HepG2 (cell line): ENCODE results near the gene PHYH. TPM values are rescaled to one million over a fixed set of nuclear protein-coding genes. Genes with fewer than 3 reads are reported as not detected.

Experiments
- ATF7-NPFF ChIP-seq: sonication (generic); formaldehyde crosslinking; IDR thresholded peaks from 2 replicates; pipeline ENCODE4 v1.8.1; 2023; ENCODE audit warnings: mild to moderate bottlenecking, low read depth, missing genetic modification reagents, moderate library complexity
- DMAP1 ChIP-seq: IDR thresholded peaks from 2 replicates; pipeline ENCODE4 v1.6.1; 2016
- FUBP1 ChIP-seq: sonication (generic); formaldehyde crosslinking; IDR thresholded peaks from 2 replicates; pipeline ENCODE4 v1.5.1; 2020; ENCODE audit warnings: missing genetic modification reagents, mild to moderate bottlenecking, borderline replicate concordance
- JARID2 ChIP-seq: sonication (generic); formaldehyde crosslinking; IDR thresholded peaks from 2 replicates; pipeline ENCODE4 v1.8.1; 2023; ENCODE audit warnings: missing genetic modification reagents, inconsistent platforms; ENCODE audit not compliant: insufficient replicate concordance
- MXI1 ChIP-seq: IDR thresholded peaks from 3 replicates; pipeline ENCODE4 v1.6.1; 2012; ENCODE audit warnings: low read depth, low read length, inconsistent platforms, borderline replicate concordance
- NKX3-1 ChIP-seq: sonication (generic); formaldehyde crosslinking; IDR thresholded peaks from 2 replicates; pipeline ENCODE4 v1.5.0; 2020; ENCODE audit warnings: missing genetic modification reagents
- NR2C2 ChIP-seq: sonication (generic); formaldehyde crosslinking; IDR thresholded peaks from 2 replicates; pipeline ENCODE4 v1.4.0; 2020; ENCODE audit warnings: missing genetic modification reagents, mild to moderate bottlenecking, moderate library complexity, borderline replicate concordance
- YEATS4 ChIP-seq: sonication (generic); formaldehyde crosslinking; IDR thresholded peaks from 2 replicates; pipeline ENCODE4 v1.4.0; 2020; ENCODE audit warnings: missing genetic modification reagents, borderline replicate concordance
- YY1 ChIP-seq: IDR thresholded peaks from 2 replicates; pipeline ENCODE4 v1.6.1; 2011; ENCODE audit warnings: low read length, low read depth, moderate library complexity, mild to moderate bottlenecking; ENCODE audit not compliant: insufficient read depth, insufficient replicate concordance
- ZBTB7B ChIP-seq: sonication (generic); formaldehyde crosslinking; IDR thresholded peaks from 2 replicates; pipeline ENCODE4 v1.4.0; 2020; ENCODE audit warnings: missing genetic modification reagents
- ZNF138 ChIP-seq: sonication (generic); formaldehyde crosslinking; IDR thresholded peaks from 2 replicates; pipeline ENCODE4 v1.5.0; 2020; ENCODE audit warnings: mild to moderate bottlenecking, low read depth, missing genetic modification reagents
- ZNF607 ChIP-seq: sonication (generic); formaldehyde crosslinking; IDR thresholded peaks from 2 replicates; pipeline ENCODE4 v1.5.1; 2020; ENCODE audit warnings: missing genetic modification reagents, mild to moderate bottlenecking, borderline replicate concordance
- ZNF782 ChIP-seq: sonication (generic); formaldehyde crosslinking; IDR thresholded peaks from 2 replicates; pipeline ENCODE4 v1.4.0; 2020; ENCODE audit warnings: missing genetic modification reagents, mild to moderate bottlenecking, borderline replicate concordance
- ZSCAN12 ChIP-seq: sonication (generic); formaldehyde crosslinking; IDR thresholded peaks from 2 replicates; pipeline ENCODE4 v1.9.0; 2021; ENCODE audit warnings: mild to moderate bottlenecking, missing genetic modification reagents
- polyA plus RNA-seq, 8 experiments: library from polyadenylated mRNA; depleted of rRNA in 3 of 8; stranded (reverse) in 7 of 8; unstranded in 1 of 8; fragments of >200 nt; fragmentation: Illumina TruSeq in 4 of 8; extraction: Trizol in 4 of 8; gene quantifications; 2 replicates each; pipeline versions ENCODE4 v1.2.1 to v1.2.3, GENCODE V29; 2011 to 2016; ENCODE audit warnings: low read depth in 4 of 8, missing spikeins in 1 of 8, mixed read lengths in 1 of 8; ENCODE audit not compliant: insufficient read depth in 1 of 8
- total RNA-seq, 5 experiments: library from RNA; depleted of rRNA; stranded (reverse); fragments of >200 nt; fragmentation: Illumina TruSeq; extraction: Trizol; gene quantifications; 2 replicates each; pipeline ENCODE4 v1.2.3, GENCODE V29; 2016; ENCODE audit warnings: low read depth in 1 of 5
- TF ChIP-seq, protein P1 (sequence below): sonication (generic); formaldehyde crosslinking; IDR thresholded peaks from 2 replicates; pipeline ENCODE4 v1.4.0; 2020; ENCODE audit warnings: missing genetic modification reagents
- TF ChIP-seq, protein P2 (sequence below): sonication (generic); formaldehyde crosslinking; IDR thresholded peaks from 2 replicates; pipeline ENCODE4 v1.4.0; 2020; ENCODE audit warnings: missing genetic modification reagents

Gene PHYH
- total and polyA plus RNA-seq, 2 of the 13 experiments (the other 11 are each of a cell fraction or from before 2014, with no cell fraction given) = 27.2 to 34.5 TPM

DNA sequence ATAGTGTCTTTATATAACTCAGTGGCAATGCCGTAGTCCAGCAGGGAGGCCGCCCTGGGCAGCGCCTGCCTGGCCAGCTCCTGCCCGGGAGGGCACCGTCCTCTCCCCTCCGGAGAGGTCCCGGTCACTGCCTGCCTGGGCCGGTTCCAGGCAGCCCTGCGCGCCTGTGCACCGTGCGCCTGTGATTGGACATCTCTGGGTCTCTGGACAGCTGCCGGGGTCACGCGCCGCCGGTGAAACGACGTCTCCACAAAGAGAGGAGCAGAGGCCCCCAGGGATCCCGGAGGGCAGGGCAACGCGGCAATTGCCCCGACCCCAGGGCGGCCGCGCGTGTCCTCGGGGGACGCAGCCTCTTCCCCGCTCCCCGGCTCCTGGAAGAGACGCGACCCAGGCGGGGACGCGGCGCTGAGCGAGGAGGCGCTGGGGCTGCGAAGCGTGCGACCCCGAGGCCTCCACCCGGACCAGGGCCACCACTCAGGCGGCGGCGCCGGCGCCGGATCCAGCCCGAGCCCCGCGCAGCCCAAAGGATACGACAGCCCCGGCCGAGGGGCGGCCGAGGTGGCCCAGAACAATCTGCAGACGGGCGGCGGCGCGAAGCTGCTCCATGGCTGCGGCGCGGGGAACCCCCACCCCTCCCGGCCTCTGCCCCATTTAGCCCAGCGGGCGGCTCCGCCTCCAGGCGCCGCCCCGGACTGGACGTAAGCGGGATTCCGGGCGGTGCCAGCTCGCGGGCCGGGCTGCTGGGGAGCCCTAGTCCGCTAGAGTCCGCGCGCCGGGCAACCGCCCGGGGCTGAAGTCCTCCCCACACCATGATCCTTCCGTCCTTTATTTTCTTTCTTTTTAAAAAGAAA, at the start of gene PHYH (continued):
- TF ChIP-seq, protein P1, sequence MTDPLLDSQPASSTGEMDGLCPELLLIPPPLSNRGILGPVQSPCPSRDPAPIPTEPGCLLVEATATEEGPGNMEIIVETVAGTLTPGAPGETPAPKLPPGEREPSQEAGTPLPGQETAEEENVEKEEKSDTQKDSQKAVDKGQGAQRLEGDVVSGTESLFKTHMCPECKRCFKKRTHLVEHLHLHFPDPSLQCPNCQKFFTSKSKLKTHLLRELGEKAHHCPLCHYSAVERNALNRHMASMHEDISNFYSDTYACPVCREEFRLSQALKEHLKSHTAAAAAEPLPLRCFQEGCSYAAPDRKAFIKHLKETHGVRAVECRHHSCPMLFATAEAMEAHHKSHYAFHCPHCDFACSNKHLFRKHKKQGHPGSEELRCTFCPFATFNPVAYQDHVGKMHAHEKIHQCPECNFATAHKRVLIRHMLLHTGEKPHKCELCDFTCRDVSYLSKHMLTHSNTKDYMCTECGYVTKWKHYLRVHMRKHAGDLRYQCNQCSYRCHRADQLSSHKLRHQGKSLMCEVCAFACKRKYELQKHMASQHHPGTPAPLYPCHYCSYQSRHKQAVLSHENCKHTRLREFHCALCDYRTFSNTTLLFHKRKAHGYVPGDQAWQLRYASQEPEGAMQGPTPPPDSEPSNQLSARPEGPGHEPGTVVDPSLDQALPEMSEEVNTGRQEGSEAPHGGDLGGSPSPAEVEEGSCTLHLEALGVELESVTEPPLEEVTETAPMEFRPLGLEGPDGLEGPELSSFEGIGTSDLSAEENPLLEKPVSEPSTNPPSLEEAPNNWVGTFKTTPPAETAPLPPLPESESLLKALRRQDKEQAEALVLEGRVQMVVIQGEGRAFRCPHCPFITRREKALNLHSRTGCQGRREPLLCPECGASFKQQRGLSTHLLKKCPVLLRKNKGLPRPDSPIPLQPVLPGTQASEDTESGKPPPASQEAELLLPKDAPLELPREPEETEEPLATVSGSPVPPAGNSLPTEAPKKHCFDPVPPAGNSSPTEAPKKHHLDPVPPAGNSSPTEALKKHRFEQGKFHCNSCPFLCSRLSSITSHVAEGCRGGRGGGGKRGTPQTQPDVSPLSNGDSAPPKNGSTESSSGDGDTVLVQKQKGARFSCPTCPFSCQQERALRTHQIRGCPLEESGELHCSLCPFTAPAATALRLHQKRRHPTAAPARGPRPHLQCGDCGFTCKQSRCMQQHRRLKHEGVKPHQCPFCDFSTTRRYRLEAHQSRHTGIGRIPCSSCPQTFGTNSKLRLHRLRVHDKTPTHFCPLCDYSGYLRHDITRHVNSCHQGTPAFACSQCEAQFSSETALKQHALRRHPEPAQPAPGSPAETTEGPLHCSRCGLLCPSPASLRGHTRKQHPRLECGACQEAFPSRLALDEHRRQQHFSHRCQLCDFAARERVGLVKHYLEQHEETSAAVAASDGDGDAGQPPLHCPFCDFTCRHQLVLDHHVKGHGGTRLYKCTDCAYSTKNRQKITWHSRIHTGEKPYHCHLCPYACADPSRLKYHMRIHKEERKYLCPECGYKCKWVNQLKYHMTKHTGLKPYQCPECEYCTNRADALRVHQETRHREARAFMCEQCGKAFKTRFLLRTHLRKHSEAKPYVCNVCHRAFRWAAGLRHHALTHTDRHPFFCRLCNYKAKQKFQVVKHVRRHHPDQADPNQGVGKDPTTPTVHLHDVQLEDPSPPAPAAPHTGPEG (CRISPR knock-in tag) = peak; percentile 92
- peak; percentile 26 for TF ChIP-seq ZNF607 (CRISPR knock-in tag)
- TF ChIP-seq, protein P2, sequence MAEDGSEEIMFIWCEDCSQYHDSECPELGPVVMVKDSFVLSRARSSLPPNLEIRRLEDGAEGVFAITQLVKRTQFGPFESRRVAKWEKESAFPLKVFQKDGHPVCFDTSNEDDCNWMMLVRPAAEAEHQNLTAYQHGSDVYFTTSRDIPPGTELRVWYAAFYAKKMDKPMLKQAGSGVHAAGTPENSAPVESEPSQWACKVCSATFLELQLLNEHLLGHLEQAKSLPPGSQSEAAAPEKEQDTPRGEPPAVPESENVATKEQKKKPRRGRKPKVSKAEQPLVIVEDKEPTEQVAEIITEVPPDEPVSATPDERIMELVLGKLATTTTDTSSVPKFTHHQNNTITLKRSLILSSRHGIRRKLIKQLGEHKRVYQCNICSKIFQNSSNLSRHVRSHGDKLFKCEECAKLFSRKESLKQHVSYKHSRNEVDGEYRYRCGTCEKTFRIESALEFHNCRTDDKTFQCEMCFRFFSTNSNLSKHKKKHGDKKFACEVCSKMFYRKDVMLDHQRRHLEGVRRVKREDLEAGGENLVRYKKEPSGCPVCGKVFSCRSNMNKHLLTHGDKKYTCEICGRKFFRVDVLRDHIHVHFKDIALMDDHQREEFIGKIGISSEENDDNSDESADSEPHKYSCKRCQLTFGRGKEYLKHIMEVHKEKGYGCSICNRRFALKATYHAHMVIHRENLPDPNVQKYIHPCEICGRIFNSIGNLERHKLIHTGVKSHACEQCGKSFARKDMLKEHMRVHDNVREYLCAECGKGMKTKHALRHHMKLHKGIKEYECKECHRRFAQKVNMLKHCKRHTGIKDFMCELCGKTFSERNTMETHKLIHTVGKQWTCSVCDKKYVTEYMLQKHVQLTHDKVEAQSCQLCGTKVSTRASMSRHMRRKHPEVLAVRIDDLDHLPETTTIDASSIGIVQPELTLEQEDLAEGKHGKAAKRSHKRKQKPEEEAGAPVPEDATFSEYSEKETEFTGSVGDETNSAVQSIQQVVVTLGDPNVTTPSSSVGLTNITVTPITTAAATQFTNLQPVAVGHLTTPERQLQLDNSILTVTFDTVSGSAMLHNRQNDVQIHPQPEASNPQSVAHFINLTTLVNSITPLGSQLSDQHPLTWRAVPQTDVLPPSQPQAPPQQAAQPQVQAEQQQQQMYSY (CRISPR knock-in tag) = peak; percentile 43; the same call in 1 of the 2 replicates
- 0 out of 2 replicates have a peak, but pooled peaks have one; percentile 64 for TF ChIP-seq ZSCAN12 (CRISPR knock-in tag)
- TF ChIP-seq FUBP1 (CRISPR knock-in tag) = no peak
- peak; percentile 52; the same call in 1 of the 2 replicates for TF ChIP-seq ZBTB7B (CRISPR knock-in tag)
- peak; percentile 84 for TF ChIP-seq NR2C2 (CRISPR knock-in tag)
- TF ChIP-seq MXI1 = peak; percentile 39; the same call in 1 of the 3 replicates
- TF ChIP-seq YEATS4 = peak; percentile 79
- TF ChIP-seq DMAP1 (CRISPR knock-in tag) = peak; percentile 59; the same call in 1 of the 2 replicates
- TF ChIP-seq JARID2 (CRISPR knock-in tag) = no peak
- no peak; the same call in none of the 2 replicates for TF ChIP-seq ZNF782
- TF ChIP-seq ATF7-NPFF = peak; percentile 53; the same call in 1 of the 2 replicates
- TF ChIP-seq ZNF138 = 0 out of 2 replicates have a peak, but pooled peaks have one; percentile 46
- peak; percentile 28; the same call in 1 of the 2 replicates for TF ChIP-seq NKX3-1 (CRISPR knock-in tag)
- TF ChIP-seq YY1 = peak; percentile 79
